PC-9 (cell line): Measurements from ENCODE around the gene REPS1. TPM values are rescaled to one million over a fixed set of nuclear protein-coding genes. Genes with fewer than 3 reads are reported as not detected.

Experiments
- BruUV-seq: library from RNA; stranded (reverse); fragments of 400-500 nt; replicated peaks from 2 replicates; lab custom pipeline; 2021; lab: Mats Ljungman, UMichigan
- CTCF ChIA-PET: fragments of 300-600 bp; sonication (Branson Sonifier 250); formaldehyde crosslinking; loops from one replicate; lab custom pipeline; 2022; ENCODE audit warnings: antibody characterized with exemption; lab: Charles Lee
- POLR2A ChIA-PET: fragments of 300-600 bp; sonication (Branson Sonifier 250); formaldehyde crosslinking; loops from one replicate; lab custom pipeline; 2022; ENCODE audit warnings: antibody characterized with exemption; ENCODE audit not compliant: unreplicated experiment; lab: Charles Lee
- DNase-seq, 2 experiments: peaks; one replicate each; pipeline versions ENCODE4 v3.0.0 to v3.0.0-alpha.2; 2015 to 2022; ENCODE audit warnings: mixed read lengths in 1 of 2
- H2AFZ ChIP-seq: fragments of 200-600 bp; sonication (generic); 2 replicates; pipeline ENCODE4 v1.8.1; 2017; ENCODE audit warnings: antibody characterized with exemption
- H3F3A ChIP-seq: fragments of 200-600 bp; sonication (generic); 2 replicates; pipeline ENCODE4 v1.8.1; 2017; ENCODE audit warnings: antibody characterized with exemption, mild to moderate bottlenecking, low read depth; ENCODE audit not compliant: insufficient read depth
- H3K27ac ChIP-seq: fragments of 200-600 bp; sonication (generic); 2 replicates; pipeline ENCODE4 v1.6.1; 2016; ENCODE audit warnings: mixed run types
- H3K27me3 ChIP-seq: fragments of 200-600 bp; sonication (generic); 2 replicates; pipeline ENCODE4 v1.6.1; 2016; ENCODE audit warnings: low read depth, mixed run types; ENCODE audit not compliant: insufficient read depth
- H3K36me3 ChIP-seq: fragments of 200-600 bp; sonication (generic); 2 replicates; pipeline ENCODE4 v1.6.1; 2016; ENCODE audit warnings: low read depth, mixed run types
- H3K4me1 ChIP-seq: fragments of 200-600 bp; sonication (generic); replicated peaks from 2 replicates; pipeline ENCODE4 v1.6.1; 2016; ENCODE audit warnings: mixed run types; ENCODE audit not compliant: insufficient read depth
- H3K4me2 ChIP-seq: fragments of 200-600 bp; sonication (generic); 2 replicates; pipeline ENCODE4 v1.6.1; 2017; ENCODE audit warnings: mixed run types
- H3K4me3 ChIP-seq: fragments of 200-600 bp; sonication (generic); 2 replicates; pipeline ENCODE4 v1.6.1; 2016; ENCODE audit warnings: mixed run types
- H3K79me2 ChIP-seq: fragments of 200-600 bp; sonication (generic); 2 replicates; pipeline ENCODE4 v1.6.1; 2017; ENCODE audit warnings: low read depth, mixed run types
- H3K9me2 ChIP-seq: fragments of 200-600 bp; sonication (generic); 2 replicates; pipeline ENCODE4 v1.8.1; 2017; ENCODE audit warnings: mild to moderate bottlenecking; ENCODE audit not compliant: insufficient read depth
- H3K9me3 ChIP-seq: fragments of 200-600 bp; sonication (generic); 2 replicates; pipeline ENCODE4 v1.8.1; 2016; ENCODE audit warnings: low read depth; ENCODE audit not compliant: insufficient read depth
- H4K20me1 ChIP-seq: fragments of 200-600 bp; sonication (generic); 2 replicates; pipeline ENCODE4 v1.8.1; 2017; ENCODE audit not compliant: insufficient read depth
- CTCF ChIP-seq: fragments of 200-600 bp; sonication (generic); conservative IDR thresholded peaks from 2 replicates; pipeline ENCODE4 v1.6.1; 2017; ENCODE audit warnings: mixed run types, antibody characterized with exemption, mild to moderate bottlenecking, moderate library complexity
- EZH2 ChIP-seq: fragments of 200-600 bp; sonication (generic); IDR thresholded peaks from 2 replicates; pipeline ENCODE4 v1.8.0; 2017; ENCODE audit warnings: antibody characterized with exemption, low read depth
- intact Hi-C: fragments of 100-400 bp; cut with micrococcal nuclease; formaldehyde crosslinking; loops from one replicate; pipeline ENCODE4 v1.10.0; 2022; ENCODE audit not compliant: unreplicated experiment
- total RNA-seq: library from RNA; stranded (reverse); gene quantifications from 2 replicates; pipeline ENCODE4 v1.2.3, GENCODE V29; 2021

The REPS1 gene
- total RNA-seq, 1 experiment from 2014 or later = 39.6 TPM

GRCh38 chr6:139016337-139017213 lies 28.5 kb upstream of the REPS1 start:
- Histone ChIP-seq H3K79me2 (no peaks in the 10 kb centered on the region), H3K27ac (no peak overlapping the region), H3K36me3 (no peaks in the 10 kb centered on the region), H2AFZ (no peak overlapping the region), H3K27me3 (no peaks in the 10 kb centered on the region), H3F3A (no peaks in the 10 kb centered on the region), H3K4me1 (0 out of 2 replicates have a peak, but pooled peaks cover 6% of the 10 kb centered on the region), H3K9me2 (no peaks in the 10 kb centered on the region), H3K4me2 (no peak overlapping the region), H3K9me3 (no peaks in the 10 kb centered on the region), H4K20me1 (no peaks in the 10 kb centered on the region), H3K4me3 (no peak overlapping the region)
- TF ChIP-seq CTCF (no peak), EZH2 (no peak)
- intact Hi-C loops = no loop called here
- POLR2A ChIA-PET = no interaction called here
- BruUV-seq = no TSS peak
- CTCF ChIA-PET = no interaction called here
- DNase-seq = no peak

DNA sequence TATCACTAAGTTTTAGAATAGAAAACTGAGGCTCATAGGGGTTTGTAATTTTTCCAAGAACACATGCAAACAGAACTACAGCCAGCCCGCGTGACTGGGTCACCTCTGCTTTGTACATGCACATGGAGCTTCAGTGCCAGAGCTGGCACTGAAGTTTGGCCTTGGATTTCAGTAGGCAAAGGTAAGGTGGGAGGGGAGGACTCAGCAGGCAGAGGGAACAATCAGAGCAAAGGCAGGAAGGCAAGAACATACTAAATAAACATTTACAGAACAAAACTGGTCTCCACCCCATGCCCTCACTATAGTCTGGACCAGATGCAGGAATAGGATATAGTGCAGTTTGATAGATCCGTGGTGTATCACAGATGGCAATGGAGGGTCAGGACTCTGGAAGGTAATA lies 26.9 kb upstream of the REPS1 start:
- Histone ChIP-seq H3K4me2 (no peak overlapping the region), H3K4me3 (no peak overlapping the region), H2AFZ (no peak overlapping the region), H3K79me2 (no peaks in the 10 kb centered on the region), H3F3A (no peaks in the 10 kb centered on the region), H3K9me2 (no peaks in the 10 kb centered on the region), H3K4me1 (0 out of 2 replicates have a peak, but pooled peaks cover 6% of the 10 kb centered on the region), H3K36me3 (no peaks in the 10 kb centered on the region), H3K9me3 (no peaks in the 10 kb centered on the region), H3K27ac (no peak overlapping the region), H3K27me3 (no peaks in the 10 kb centered on the region), H4K20me1 (no peaks in the 10 kb centered on the region)
- TF ChIP-seq EZH2 (no peak), CTCF (no peak)
- no TSS peak for BruUV-seq
- ChIA-PET CTCF (no interaction called here), POLR2A (no interaction called here)
- DNase-seq = no peak
- intact Hi-C loops = no loop called here

DNA sequence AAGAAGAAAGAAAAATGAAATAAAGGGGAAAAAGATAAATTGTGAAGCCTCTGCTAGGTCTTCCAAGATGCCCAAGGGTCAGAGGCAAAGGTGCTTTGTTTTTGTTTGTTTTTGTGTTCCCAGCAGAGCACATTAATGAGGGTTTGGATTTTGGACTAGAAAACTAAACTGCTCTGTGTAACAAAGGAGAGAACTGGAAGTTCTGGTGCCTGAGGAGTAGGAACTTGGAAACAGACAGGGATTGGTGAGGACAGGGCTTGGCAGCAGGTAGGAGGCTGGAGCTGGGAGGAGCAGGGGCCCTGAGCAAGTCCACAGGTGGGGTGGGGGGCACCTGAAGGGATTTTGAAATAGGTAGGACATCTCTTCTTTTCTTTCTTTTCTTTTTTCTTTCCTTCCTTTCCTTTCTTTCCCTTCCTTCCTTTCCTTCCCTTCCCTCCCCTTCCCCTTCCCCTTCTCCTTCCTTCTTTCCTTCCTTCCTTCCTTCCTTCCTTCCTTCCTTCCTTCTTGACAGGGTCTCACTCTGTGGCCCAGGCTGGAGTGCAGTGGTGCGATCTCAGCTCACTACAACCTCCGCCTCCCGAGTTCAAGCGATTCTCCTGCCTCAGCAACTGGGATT lies 25.2 kb upstream of the REPS1 start:
- DNase-seq = peak in 1 of 2 experiments; percentile 23
- no TSS peak for BruUV-seq
- ChIA-PET POLR2A (no interaction called here), CTCF (no interaction called here)
- H3K27me3 ChIP-seq = no peaks in the 10 kb centered on the region
- TF ChIP-seq CTCF (no peak), EZH2 (no peak)
- no peaks in the 10 kb centered on the region for H3K9me3 ChIP-seq
- 0 out of 2 replicates have a peak, but pooled peaks cover 6% of the 10 kb centered on the region for H3K4me1 ChIP-seq
- no peaks in the 10 kb centered on the region for H3K9me2 ChIP-seq
- H2AFZ ChIP-seq = no peak overlapping the region
- intact Hi-C loops = no loop called here
- H4K20me1 ChIP-seq = no peaks in the 10 kb centered on the region
- H3K36me3 ChIP-seq = no peaks in the 10 kb centered on the region
- no peak overlapping the region for H3K27ac ChIP-seq
- no peaks in the 10 kb centered on the region for H3K79me2 ChIP-seq
- H3K4me3 ChIP-seq = no peak overlapping the region
- H3K4me2 ChIP-seq = no peak overlapping the region
- no peaks in the 10 kb centered on the region for H3F3A ChIP-seq
